RWPE2 (cell line): Measurements from ENCODE around the gene FAM171A2.
A peak's percentile ranks its signal among the peaks of the same experiment; 100 is the strongest.
"Not testable (repeated sequence)": the region's sequence is repeated elsewhere in the genome, so short reads cannot be mapped to it uniquely, and the experiment has no call there.

Source experiments
- ATAC-seq: fragments of 200-7000 bp; cut with Tn5 transposase; 3 replicates; pipeline ENCODE4 v1.9.1; 2021; ENCODE audit warnings: low read depth
- DNase-seq: peaks from one replicate; pipeline ENCODE4 v3.0.0-alpha.2; 2020; ENCODE audit warnings: low spot score
- H3K27ac ChIP-seq: fragments of 450-650 bp; 2 replicates; pipeline ENCODE4 v1.5.1; 2017; ENCODE audit warnings: mild to moderate bottlenecking; ENCODE audit not compliant: poor library complexity, severe bottlenecking
- H3K27me3 ChIP-seq: fragments of 250-450 bp; sonication (Bioruptor Pico); 2 replicates; pipeline ENCODE4 v1.5.1; 2021; ENCODE audit warnings: mild to moderate bottlenecking, moderate library complexity; ENCODE audit not compliant: insufficient read depth, poor library complexity, severe bottlenecking
- H3K36me3 ChIP-seq: fragments of 250-450 bp; sonication (Bioruptor Pico); 2 replicates; pipeline ENCODE4 v1.5.1; 2020; ENCODE audit warnings: low read depth, mild to moderate bottlenecking, moderate library complexity
- H3K4me1 ChIP-seq: fragments of 250-450 bp; sonication (Bioruptor Pico); 2 replicates; pipeline ENCODE4 v1.5.1; 2021; ENCODE audit warnings: mild to moderate bottlenecking, moderate library complexity; ENCODE audit not compliant: insufficient read depth, poor library complexity, severe bottlenecking
- H3K4me3 ChIP-seq: fragments of 250-450 bp; sonication (Bioruptor Pico); 2 replicates; pipeline ENCODE4 v1.5.1; 2021; ENCODE audit warnings: mild to moderate bottlenecking, moderate library complexity; ENCODE audit not compliant: severe bottlenecking
- H3K9me3 ChIP-seq: fragments of 250-450 bp; sonication (Bioruptor Pico); 2 replicates; pipeline ENCODE4 v1.5.1; 2021; ENCODE audit warnings: mild to moderate bottlenecking, moderate library complexity; ENCODE audit not compliant: severe bottlenecking
- CTCF ChIP-seq: fragments of 450-650 bp; IDR thresholded peaks from one replicate; pipeline ENCODE4 v1.5.1; 2017; ENCODE audit warnings: mild to moderate bottlenecking, moderate library complexity; ENCODE audit not compliant: poor library complexity, severe bottlenecking

Gene FAM171A2

DNA sequence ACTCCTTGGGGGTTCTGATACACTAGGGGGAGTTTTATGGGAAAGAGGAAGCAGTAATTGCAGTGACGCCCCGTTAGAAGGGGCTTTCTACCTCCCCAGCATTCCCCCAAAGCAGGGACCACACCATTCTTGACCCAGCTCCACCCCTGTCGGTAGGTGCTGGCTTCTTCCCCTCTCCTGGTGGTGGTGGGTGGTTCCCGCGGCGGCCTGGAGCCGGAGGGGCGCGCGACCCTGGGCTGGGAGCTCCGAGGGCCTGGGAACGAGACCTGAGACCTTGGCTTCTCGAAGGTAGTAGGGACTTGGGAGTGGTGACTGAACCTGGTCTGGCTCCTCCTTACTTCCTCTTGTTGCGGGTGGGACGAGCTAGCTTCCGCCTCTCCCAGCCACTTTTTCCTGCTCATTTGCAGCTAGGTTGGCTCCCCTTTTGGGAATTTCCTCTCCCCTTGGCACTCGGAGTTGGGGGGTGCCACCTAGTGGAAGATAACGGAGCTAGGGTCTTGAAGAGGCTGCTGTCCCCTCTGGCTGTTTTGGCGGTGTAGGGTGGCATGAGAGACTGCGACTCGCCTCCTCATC lies 18.1 kb downstream of the FAM171A2 start:
- H3K36me3 ChIP-seq: 0 out of 2 replicates have a peak, but pooled peaks cover 5% of the 10 kb centered on the region
- no peak for DNase-seq
- ATAC-seq: peak; percentile 15
- peaks cover 19% of the 10 kb centered on the region for H3K4me1 ChIP-seq
- H3K9me3 ChIP-seq: no peaks in the 10 kb centered on the region
- no peaks in the 10 kb centered on the region for H3K27me3 ChIP-seq
- H3K27ac ChIP-seq: peak overlapping the region; percentile 61
- peak overlapping the region; percentile 68 for H3K4me3 ChIP-seq
- peak; percentile 71 for TF ChIP-seq CTCF

- H3K4me1 ChIP-seq: peaks cover 19% of the 10 kb centered on the region
- H3K4me3 ChIP-seq: peak within 1 kb of the TSS; percentile 68
- peak within 1 kb of the TSS; percentile 61 for H3K27ac ChIP-seq
- no peaks in the 10 kb centered on the region for H3K9me3 ChIP-seq
- no peaks in the 10 kb centered on the region for H3K27me3 ChIP-seq
- TF ChIP-seq CTCF: no peak
- H3K36me3 ChIP-seq: 0 out of 2 replicates have a peak, but pooled peaks cover 3% of the 10 kb centered on the region
- ATAC-seq (peak; percentile 96), DNase-seq (peak; percentile 96)
These were observed 18.7 kb downstream of the FAM171A2 start, which contains the start of gene GRN for GRCh38 chr17:44344939-44345453. GRN (plus strand) TSS chr17:44345302; CDS start chr17:44349165, 3,863 bp downstream.

GRCh38 chr17:44343510-44344209 lies 20.0 kb downstream of the FAM171A2 start:
- ATAC-seq (no peak), DNase-seq (no peak)
- no peaks in the 10 kb centered on the region for H3K27me3 ChIP-seq

GRCh38 chr17:44340553-44340952 lies 23.1 kb downstream of the FAM171A2 start:
- not testable (repeated sequence) for H3K4me1 ChIP-seq, ATAC-seq, H3K27ac ChIP-seq, H3K36me3 ChIP-seq, H3K4me3 ChIP-seq, H3K9me3 ChIP-seq, H3K27me3 ChIP-seq, DNase-seq

More at GRCh38 chr17:44343510-44344209, 20.0 kb downstream of the FAM171A2 start:
- H3K27ac ChIP-seq: no peak overlapping the region
- H3K4me1 ChIP-seq: peaks cover 16% of the 10 kb centered on the region
- no peaks in the 10 kb centered on the region for H3K9me3 ChIP-seq
- H3K4me3 ChIP-seq: no peak overlapping the region
- TF ChIP-seq CTCF: no peak
- no peaks in the 10 kb centered on the region for H3K36me3 ChIP-seq

- H3K27ac ChIP-seq: no peak overlapping the region
- no peaks in the 10 kb centered on the region for H3K9me3 ChIP-seq
- H3K4me3 ChIP-seq: no peak overlapping the region
- no peaks in the 10 kb centered on the region for H3K4me1 ChIP-seq
- peak; percentile 49 for DNase-seq
- ATAC-seq: 0 out of 3 replicates have a peak, but pooled peaks have one; percentile 41
- TF ChIP-seq CTCF: no peak
- H3K27me3 ChIP-seq: no peaks in the 10 kb centered on the region
- no peaks in the 10 kb centered on the region for H3K36me3 ChIP-seq
These were observed 25.0 kb downstream of the FAM171A2 start for GRCh38 chr17:44338702-44339101.
